ENCODE measurements around the gene TMEM81.

The TMEM81 gene

DNA sequence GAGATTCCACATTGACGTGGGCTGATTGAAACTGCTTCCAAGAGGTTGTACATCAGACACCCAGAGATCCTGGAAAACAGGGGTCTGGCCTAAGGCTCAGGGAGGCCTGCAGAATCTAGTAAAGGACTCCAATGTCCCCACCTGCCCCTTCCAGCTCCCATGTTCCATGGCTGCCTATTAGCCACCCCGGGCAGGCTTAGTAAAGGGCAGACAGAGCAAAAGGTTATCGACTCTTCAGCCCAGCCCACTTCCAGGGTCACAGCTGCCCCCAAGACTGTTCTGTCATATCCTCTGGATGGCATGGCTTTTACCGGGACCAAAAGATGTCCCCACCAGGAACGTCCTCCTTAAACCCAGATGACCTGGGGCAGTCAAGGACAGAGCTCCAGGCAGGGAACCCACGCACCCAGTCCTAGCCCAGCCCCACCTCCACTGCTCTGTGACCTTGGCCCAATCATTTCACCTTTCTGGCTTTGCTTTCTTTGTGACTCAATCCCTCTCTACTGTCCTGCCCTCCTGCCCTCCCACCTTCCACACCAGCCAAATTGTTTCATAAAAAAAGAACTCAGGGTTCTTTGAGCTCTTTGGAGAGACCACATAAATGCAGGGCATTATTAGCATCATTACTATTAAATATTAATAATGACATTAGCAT, 46.0 kb downstream of the TMEM81 start:
- no peak overlapping the region for H2BK120ac ChIP-seq (ENCODE audit: low read depth, low read length)
- no peaks in the 10 kb centered on the region for H3K4me1 ChIP-seq (ENCODE audit: control insufficient read depth, low read depth, low read length)
- no peak overlapping the region for H3K9ac ChIP-seq (ENCODE audit: low read length)
- H3K23ac ChIP-seq (ENCODE audit: low read length) = no peak overlapping the region
- peaks cover 7% of the 10 kb centered on the region for H3K27me3 ChIP-seq (ENCODE audit: insufficient read depth, low read length, poor library complexity)
- WGBS (ENCODE audit: extremely low coverage, insufficient coverage, low lambda C conversion rate) = no CpG with 5 or more reads among the region's 6 CpGs
- no peak overlapping the region for H3K4me2 ChIP-seq (ENCODE audit: low read length)
- H3K56ac ChIP-seq (ENCODE audit: low read length) = no peak overlapping the region
- H3K36me3 ChIP-seq (ENCODE audit: control insufficient read depth, insufficient read depth, low read length) = no peaks in the 10 kb centered on the region
- H3K79me1 ChIP-seq (ENCODE audit: low read length) = no peaks in the 10 kb centered on the region
- no peak overlapping the region for H3K27ac ChIP-seq (ENCODE audit: low read depth, low read length)
- H2BK15ac ChIP-seq (replicated peaks; ENCODE audit: low read depth) = no peak overlapping the region
- H3K4ac ChIP-seq (ENCODE audit: low read depth, low read length) = no peak overlapping the region
- no peak overlapping the region for H3K4me3 ChIP-seq (ENCODE audit: low read length)
- DNase-seq = no peak
- no peak overlapping the region for H3K18ac ChIP-seq (ENCODE audit: low read length)
- no peaks in the 10 kb centered on the region for H3K79me2 ChIP-seq (ENCODE audit: control insufficient read depth, insufficient read depth, low read length)
- H2AK5ac ChIP-seq (ENCODE audit: low read length) = no peak overlapping the region
- no peak overlapping the region for H2BK5ac ChIP-seq (ENCODE audit: low read length)
- no peak overlapping the region for H4K5ac ChIP-seq (ENCODE audit: low read length)
- H4K8ac ChIP-seq (ENCODE audit: low read depth, low read length) = no peak overlapping the region

DNA sequence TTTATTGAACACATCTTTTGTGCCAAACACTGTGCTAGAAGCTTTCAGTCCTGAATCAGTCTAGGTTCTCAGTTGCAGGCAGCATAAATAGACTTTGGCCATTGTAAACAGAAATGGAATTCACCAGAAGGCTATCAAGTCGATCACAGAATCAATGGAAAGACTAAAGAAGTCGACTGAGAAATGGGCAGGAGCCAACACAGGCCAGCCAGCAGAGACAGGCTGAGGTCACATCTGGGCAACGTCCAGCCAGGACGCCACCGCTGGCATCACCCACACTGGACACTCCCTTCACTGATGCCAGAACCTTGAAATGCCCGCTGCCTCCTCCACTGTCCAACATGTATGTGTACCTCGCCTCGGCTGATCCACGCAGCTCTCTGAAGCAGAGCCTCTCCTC, 46.7 kb downstream of the TMEM81 start:
- no peak overlapping the region for H3K9ac ChIP-seq (ENCODE audit: low read length)
- no peak overlapping the region for H3K27ac ChIP-seq (ENCODE audit: low read depth, low read length)
- H4K5ac ChIP-seq (ENCODE audit: low read length) = no peak overlapping the region
- H3K4me2 ChIP-seq (ENCODE audit: low read length) = no peak overlapping the region
- no peaks in the 10 kb centered on the region for H3K4me1 ChIP-seq (ENCODE audit: control insufficient read depth, low read depth, low read length)
- no peak for DNase-seq
- no peak overlapping the region for H2AK5ac ChIP-seq (ENCODE audit: low read length)
- no peak overlapping the region for H3K18ac ChIP-seq (ENCODE audit: low read length)
- H2BK5ac ChIP-seq (ENCODE audit: low read length) = no peak overlapping the region
- no peaks in the 10 kb centered on the region for H3K79me2 ChIP-seq (ENCODE audit: control insufficient read depth, insufficient read depth, low read length)
- peaks cover 5% of the 10 kb centered on the region for H3K27me3 ChIP-seq (ENCODE audit: insufficient read depth, low read length, poor library complexity)
- H3K4ac ChIP-seq (ENCODE audit: low read depth, low read length) = no peak overlapping the region
- no peaks in the 10 kb centered on the region for H3K36me3 ChIP-seq (ENCODE audit: control insufficient read depth, insufficient read depth, low read length)
- WGBS (ENCODE audit: extremely low coverage, insufficient coverage, low lambda C conversion rate) = no CpG with 5 or more reads among the region's 9 CpGs
- H4K8ac ChIP-seq (ENCODE audit: low read depth, low read length) = no peak overlapping the region
- no peak overlapping the region for H3K4me3 ChIP-seq (ENCODE audit: low read length)
- H3K23ac ChIP-seq (ENCODE audit: low read length) = no peak overlapping the region
- no peak overlapping the region for H2BK120ac ChIP-seq (ENCODE audit: low read depth, low read length)
- H3K56ac ChIP-seq (ENCODE audit: low read length) = no peak overlapping the region
- H3K79me1 ChIP-seq (ENCODE audit: low read length) = no peaks in the 10 kb centered on the region
- no peak overlapping the region for H2BK15ac ChIP-seq (replicated peaks; ENCODE audit: low read depth)
